Lung (tissue), 12 donors: ENCODE measurements around the gene FUOM. TPM values are rescaled to one million over a fixed set of nuclear protein-coding genes. Genes with fewer than 3 reads are reported as not detected.

Experiments used
- ATAC-seq: fragments of 200-7000 bp; cut with Tn5 transposase; one replicate; pipeline ENCODE4 v1.9.1; 2020; ENCODE audit warnings: moderate number of reproducible peaks; ENCODE audit not compliant: insufficient read depth, low FRiP score
- DNase-seq, 3 donors: peaks; one replicate each; pipeline ENCODE4 v3.0.0-alpha.2; 2013 to 2017
- H3K27ac ChIP-seq, 2 donors: one replicate each; pipeline ENCODE4 v1.5.1; 2013; ENCODE audit warnings: mild to moderate bottlenecking in 2 of 2, moderate library complexity in 2 of 2, control low read depth in 1 of 2, inconsistent platforms in 1 of 2, low read depth in 1 of 2, low read length in 1 of 2
- H3K27me3 ChIP-seq, 3 donors: one replicate each; pipeline ENCODE4 v1.5.1; 2013; ENCODE audit warnings: low read length in 2 of 3; ENCODE audit not compliant: control insufficient read depth in 3 of 3, insufficient read depth in 3 of 3
- H3K36me3 ChIP-seq, 4 donors: one replicate each; pipeline ENCODE4 v1.5.1; 2013; ENCODE audit warnings: low read length in 4 of 4, mild to moderate bottlenecking in 1 of 4, moderate library complexity in 1 of 4; ENCODE audit not compliant: control insufficient read depth in 4 of 4, insufficient read depth in 4 of 4
- H3K4me1 ChIP-seq, 5 donors: one replicate each; pipeline ENCODE4 v1.5.1; 2013; ENCODE audit warnings: low read length in 5 of 5, mild to moderate bottlenecking in 2 of 5, moderate library complexity in 1 of 5; ENCODE audit not compliant: control insufficient read depth in 5 of 5, insufficient read depth in 5 of 5
- H3K4me3 ChIP-seq: one replicate; pipeline ENCODE4 v1.5.1; 2013; ENCODE audit warnings: mild to moderate bottlenecking, control low read depth, moderate library complexity
- H3K9ac ChIP-seq, 2 donors: one replicate each; pipeline ENCODE4 v1.5.1; 2013; ENCODE audit warnings: low read length in 2 of 2, control low read depth in 1 of 2; ENCODE audit not compliant: insufficient read depth in 1 of 2
- H3K9me3 ChIP-seq, 4 donors: one replicate each; pipeline ENCODE4 v1.5.1; 2013; ENCODE audit warnings: low read length in 3 of 4, mild to moderate bottlenecking in 1 of 4, moderate library complexity in 1 of 4; ENCODE audit not compliant: control insufficient read depth in 4 of 4, insufficient read depth in 3 of 4
- CTCF ChIP-seq: IDR thresholded peaks from 2 replicates; pipeline ENCODE4 v1.5.1; 2012; ENCODE audit warnings: mild to moderate bottlenecking; ENCODE audit errors: control extremely low read depth, extremely low read depth
- WGBS, 2 donors: extraction: QIAGEN DNeasy Blood & Tissue Kit; methylation state at CpG; one replicate each; pipeline ENCODE4 v1.1.7; 2013; 5-methylcytosine and 5-hydroxymethylcytosine counted together
- polyA plus RNA-seq, 2 donors: library from polyadenylated mRNA; stranded (reverse); fragments of 200-250 nt; gene quantifications; one replicate each; pipeline ENCODE4 v1.2.1, GENCODE V29; 2013
- total RNA-seq, 2 donors: library from RNA; depleted of rRNA in 1 of 2; stranded (reverse); fragments of >200 nt in 1 of 2; gene quantifications; one replicate each; pipeline ENCODE4 v1.2.1, GENCODE V29; 2014 to 2021
- donor health status: control.
- donor health status: control.
- donor health status: Bipolar disorder and iron deficiency.
- donor health status: healthy.
- donor health status: DM: yes; HTN: yes; CAD: no.

Gene FUOM
- total and polyA plus RNA-seq, 4 donors: 8.4 to 41.4 (median 34.2) TPM

- no peak for TF ChIP-seq CTCF
- WGBS, 2 donors: 97% methylated on average over 15 to 16 of the region's 16 CpGs
- Histone ChIP-seq H3K4me3 (no peak overlapping the region), H3K9me3 (peaks cover 0 to 2% (median 0%) of the 10 kb centered on the region in 4 donors), H3K36me3 (peaks cover 0 to 19% (median 11%) of the 10 kb centered on the region in 4 donors), H3K9ac (no peak overlapping the region), H3K27me3 (no peaks in the 10 kb centered on the region), H3K4me1 (peaks cover 7 to 15% (median 11%) of the 10 kb centered on the region in 5 donors), H3K27ac (no peak overlapping the region)
- no peak for DNase-seq
- ATAC-seq: no peak
Measured at GRCh38 chr10:133310399-133310755, 47.4 kb downstream of the FUOM start.

GRCh38 chr10:133309720-133310398, 48.0 kb downstream of the FUOM start:
- ATAC-seq (no peak), DNase-seq (peak in 1 of 3 donors; percentile 29)
- Histone ChIP-seq H3K4me1 (peaks cover 7 to 15% (median 11%) of the 10 kb centered on the region in 5 donors), H3K27me3 (no peaks in the 10 kb centered on the region), H3K9me3 (peaks cover 0 to 2% (median 0%) of the 10 kb centered on the region in 4 donors), H3K27ac (peak overlapping the region in 1 of 2 donors; percentile 82), H3K36me3 (peaks cover 0 to 19% (median 11%) of the 10 kb centered on the region in 4 donors), H3K9ac (no peak overlapping the region), H3K4me3 (no peak overlapping the region)
- WGBS, 2 donors: 84 to 88% methylated on average over 33 of the region's 33 CpGs
- TF ChIP-seq CTCF: no peak

- Histone ChIP-seq H3K4me1 (peaks cover 7 to 15% (median 11%) of the 10 kb centered on the region in 5 donors), H3K4me3 (peak overlapping the region; percentile 95), H3K27me3 (no peaks in the 10 kb centered on the region), H3K36me3 (peaks cover 0 to 19% (median 11%) of the 10 kb centered on the region in 4 donors), H3K9me3 (peaks cover 0 to 2% (median 0%) of the 10 kb centered on the region in 4 donors), H3K9ac (peak overlapping the region in 1 of 2 donors; percentile 96), H3K27ac (peak overlapping the region; percentile 97 to 98)
- ATAC-seq (peak; percentile 96), DNase-seq (peak; percentile 88 to 91 (median 89))
- TF ChIP-seq CTCF: no peak
- WGBS, 2 donors: 25 to 48% methylated on average over 26 to 46 of the region's 46 CpGs
Measured at GRCh38 chr10:133309100-133309719, 48.6 kb downstream of the FUOM start.
